Calu3 (cell line): ENCODE measurements around the gene TEX22. TPM values are rescaled to one million over a fixed set of nuclear protein-coding genes. Genes with fewer than 3 reads are reported as not detected.

ENCODE experiments used
- BruUV-seq: library from RNA; stranded (reverse); fragments of 400-500 nt; replicated peaks from 2 replicates; lab custom pipeline; 2021; lab: Mats Ljungman, UMichigan
- CTCF ChIA-PET: fragments of 300-600 bp; sonication (Branson Sonifier 250); formaldehyde crosslinking; loops from one replicate; lab custom pipeline; 2022; ENCODE audit warnings: antibody characterized with exemption; lab: Charles Lee
- DNase-seq: peaks from one replicate; pipeline ENCODE4 v3.0.0; 2022
- H3K27ac Mint-ChIP-seq: one replicate; pipeline ENCODE4 v1.8.0; 2022; ENCODE audit warnings: mixed read lengths; ENCODE audit not compliant: unreplicated experiment
- H3K27me3 Mint-ChIP-seq: one replicate; pipeline ENCODE4 v1.8.0; 2022; ENCODE audit warnings: mixed read lengths; ENCODE audit not compliant: unreplicated experiment
- H3K36me3 Mint-ChIP-seq: one replicate; pipeline ENCODE4 v1.8.0; 2022; ENCODE audit warnings: mild to moderate bottlenecking, moderate library complexity, mixed read lengths; ENCODE audit not compliant: insufficient read depth, unreplicated experiment
- H3K4me1 Mint-ChIP-seq: one replicate; pipeline ENCODE4 v1.8.0; 2022; ENCODE audit warnings: mild to moderate bottlenecking, low read depth, mixed read lengths; ENCODE audit not compliant: unreplicated experiment
- H3K4me3 Mint-ChIP-seq: one replicate; pipeline ENCODE4 v1.8.0; 2022; ENCODE audit warnings: mild to moderate bottlenecking, low read depth, moderate library complexity, mixed read lengths; ENCODE audit not compliant: unreplicated experiment
- H3K9me3 Mint-ChIP-seq: one replicate; pipeline ENCODE4 v1.8.0; 2022; ENCODE audit warnings: low read depth, mixed read lengths; ENCODE audit not compliant: unreplicated experiment
- CTCF ChIP-seq: fragments of 200-600 bp; IDR thresholded peaks from one replicate; pipeline ENCODE4 v1.8.0; 2022; ENCODE audit warnings: antibody characterized with exemption; ENCODE audit not compliant: unreplicated experiment
- intact Hi-C: fragments of 100-400 bp; cut with micrococcal nuclease; formaldehyde crosslinking; loops from one replicate; pipeline ENCODE4 v1.10.0; 2022; ENCODE audit not compliant: unreplicated experiment
- total RNA-seq: library from RNA; stranded (reverse); gene quantifications from 2 replicates; pipeline ENCODE4 v1.2.3, GENCODE V29; 2022

The TEX22 gene
- total RNA-seq, 1 experiment from 2014 or later, result 2.8 TPM

GRCh38 chr14:105455766-105456660 lies 57.7 kb downstream of the TEX22 start:
- H3K4me3 Mint-ChIP-seq, result no peak overlapping the region
- no TSS peak for BruUV-seq
- intact Hi-C loops, result no loop called here
- CTCF ChIA-PET, result no interaction called here
- no peak for TF ChIP-seq CTCF
- H3K4me1 Mint-ChIP-seq, result no peaks in the 10 kb centered on the region
- H3K27me3 Mint-ChIP-seq, result no peaks in the 10 kb centered on the region
- DNase-seq, result no peak
- H3K9me3 Mint-ChIP-seq, result no peaks in the 10 kb centered on the region
- H3K36me3 Mint-ChIP-seq, result peaks cover 22% of the 10 kb centered on the region
- no peak overlapping the region for H3K27ac Mint-ChIP-seq

GRCh38 chr14:105456736-105457617 lies 58.6 kb downstream of the TEX22 start:
- Mint-ChIP-seq H3K27me3 (no peaks in the 10 kb centered on the region), H3K9me3 (no peaks in the 10 kb centered on the region), H3K4me3 (no peak overlapping the region), H3K27ac (no peak overlapping the region), H3K36me3 (peaks cover 31% of the 10 kb centered on the region), H3K4me1 (no peaks in the 10 kb centered on the region)
- no TSS peak for BruUV-seq
- DNase-seq, result no peak
- TF ChIP-seq CTCF, result no peak
- CTCF ChIA-PET, result no interaction called here
- intact Hi-C loops, result no loop called here

GRCh38 chr14:105458010-105458409 lies 59.7 kb downstream of the TEX22 start:
- intact Hi-C loops, result no loop called here
- no peak for DNase-seq
- Mint-ChIP-seq H3K4me3 (no peak overlapping the region), H3K27ac (no peak overlapping the region), H3K36me3 (peaks cover 34% of the 10 kb centered on the region), H3K9me3 (no peaks in the 10 kb centered on the region), H3K27me3 (no peaks in the 10 kb centered on the region), H3K4me1 (no peaks in the 10 kb centered on the region)
- no peak for TF ChIP-seq CTCF
- no TSS peak for BruUV-seq
- CTCF ChIA-PET, result no interaction called here

- intact Hi-C loops, result no loop called here
- no TSS peak for BruUV-seq
- H3K36me3 Mint-ChIP-seq, result peaks cover 36% of the 10 kb centered on the region
- H3K4me3 Mint-ChIP-seq, result no peak overlapping the region
- H3K27ac Mint-ChIP-seq, result no peak overlapping the region
- no peak for DNase-seq
- CTCF ChIA-PET, result no interaction called here
- H3K4me1 Mint-ChIP-seq, result no peaks in the 10 kb centered on the region
- no peak for TF ChIP-seq CTCF
- H3K27me3 Mint-ChIP-seq, result no peaks in the 10 kb centered on the region
- H3K9me3 Mint-ChIP-seq, result no peaks in the 10 kb centered on the region
These were observed 60.2 kb downstream of the TEX22 start for GRCh38 chr14:105458571-105458970.
